Esophagus squamous epithelium (tissue), 4 donors: ENCODE measurements around the gene ABHD2.

Source experiments
- CTCF ChIP-seq, 6 experiments: fragments of 450-650 bp in 4 of 6; fragments of 200-600 bp in 2 of 6; sonication (generic) in 2 of 6; IDR thresholded peaks; one replicate each; pipeline ENCODE4 v1.5.1; 2016 to 2019; ENCODE audit warnings: antibody characterized with exemption in 6 of 6, mild to moderate bottlenecking in 4 of 6, moderate library complexity in 4 of 6
- POLR2A ChIP-seq, 4 donors: fragments of 450-650 bp; IDR thresholded peaks; one replicate each; pipeline ENCODE4 v1.6.1; 2017; ENCODE audit warnings: antibody characterized with exemption in 4 of 4, mild to moderate bottlenecking in 4 of 4, moderate library complexity in 3 of 4

DNA sequence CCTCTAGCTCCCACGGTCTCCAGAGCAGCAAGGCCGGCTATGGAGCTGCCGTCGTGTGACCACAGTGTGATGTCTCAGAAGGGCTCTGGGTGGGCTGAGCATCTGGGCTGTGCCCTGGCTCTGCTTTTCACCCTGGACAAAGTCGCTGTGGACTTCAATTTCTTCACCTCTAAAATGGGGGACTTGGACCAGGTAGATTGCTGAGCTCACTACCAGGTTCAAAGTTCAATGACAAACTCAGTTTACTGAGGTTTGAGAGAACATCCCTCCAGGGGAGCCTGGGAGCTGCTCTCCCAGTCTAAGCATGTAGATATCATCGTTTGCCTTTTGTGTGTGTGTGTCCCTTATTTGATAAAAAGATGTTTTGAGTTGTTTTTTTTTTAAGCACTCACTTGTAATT lies 108.0 kb downstream of the ABHD2 start:
- TF ChIP-seq CTCF (IDR thresholded peaks at IDR 0.05) (no peak), POLR2A (IDR thresholded peaks at IDR 0.05) (no peak)
